ENCODE data around the gene CADM2. TPM values are rescaled to one million over a fixed set of nuclear protein-coding genes. Genes with fewer than 3 reads are reported as not detected.

CADM2 gene
- total RNA-seq, 1 experiment from 2014 or later, result 10.9 TPM

- H3K9me3 ChIP-seq (ENCODE audit: control insufficient read depth, low read depth, low read length), result no peaks in the 10 kb centered on the region
- WGBS (ENCODE audit: extremely low coverage, insufficient read length, low lambda C conversion rate), result no CpG with 5 or more reads among the region's 2 CpGs
- no peak overlapping the region for H3K23ac ChIP-seq (ENCODE audit: insufficient read length, low read depth, low read length)
- no peaks in the 10 kb centered on the region for H3K4me1 Mint-ChIP-seq
- no peak overlapping the region for H4K8ac ChIP-seq (replicated peaks; ENCODE audit: insufficient read length, low read depth, low read length)
- no peak overlapping the region for H3T11ph ChIP-seq (ENCODE audit: low read length)
- H3K27ac Mint-ChIP-seq, result no peak overlapping the region
- H2BK20ac ChIP-seq (ENCODE audit: low read depth, low read length, poor library complexity, severe bottlenecking), result no peak overlapping the region
- H2BK12ac ChIP-seq (ENCODE audit: insufficient read length, low read depth, low read length), result no peak overlapping the region
- H3K27me3 ChIP-seq (ENCODE audit: insufficient read depth, low read length), result no peaks in the 10 kb centered on the region
- no peak overlapping the region for H3K56ac ChIP-seq (ENCODE audit: insufficient read length, low read depth, low read length)
- H3K14ac ChIP-seq (ENCODE audit: insufficient read depth, low read length), result no peak overlapping the region
- no peak overlapping the region for H2AK5ac ChIP-seq (ENCODE audit: insufficient read length, low read length)
- no peak overlapping the region for H2BK120ac ChIP-seq (ENCODE audit: low read depth, low read length, poor library complexity, severe bottlenecking)
- H3K9me3 Mint-ChIP-seq, result no peaks in the 10 kb centered on the region; a peak in 1 of 5 replicates
- no peak for DNase-seq
- H3K36me3 Mint-ChIP-seq (ENCODE audit: insufficient read depth in 1 of 3, low read depth in 3 of 3), result peaks cover 0 to 5% (median 5%) of the 10 kb centered on the region in 3 experiments; a peak in 3 of 7 replicates
- H2AFZ ChIP-seq (ENCODE audit: low read length), result no peak overlapping the region
- no peak overlapping the region for H4K91ac ChIP-seq (ENCODE audit: insufficient read length, low read depth, low read length)
- no peaks in the 10 kb centered on the region for H4K20me1 ChIP-seq (ENCODE audit: control insufficient read depth, insufficient read depth, insufficient read length)
- H3K79me1 ChIP-seq (ENCODE audit: insufficient read depth, low read depth, low read length, poor library complexity, severe bottlenecking), result no peaks in the 10 kb centered on the region
- no peak overlapping the region for H4K5ac ChIP-seq (ENCODE audit: insufficient read length, low read depth, low read length)
- no peaks in the 10 kb centered on the region for H3K4me1 ChIP-seq (ENCODE audit: insufficient read depth, low read length)
- no peaks in the 10 kb centered on the region for H3K27me3 Mint-ChIP-seq (ENCODE audit: low read depth)
- TF ChIP-seq CTCF (conservative IDR thresholded peaks at IDR 0.05), result no peak
- H3K27ac ChIP-seq (ENCODE audit: insufficient read length, low read depth, low read length), result no peak overlapping the region
- no peak overlapping the region for H3K9ac ChIP-seq (ENCODE audit: extremely low read depth, insufficient read length, low read length)
- no peak overlapping the region for H2BK5ac ChIP-seq (ENCODE audit: insufficient read length, low read length)
- no peak overlapping the region for H3K18ac ChIP-seq (ENCODE audit: insufficient read length, low read depth, low read length)
- H3K4ac ChIP-seq (ENCODE audit: low read depth, low read length), result no peak overlapping the region
- H2BK15ac ChIP-seq (ENCODE audit: low read depth, low read length), result no peak overlapping the region
- H3K23me2 ChIP-seq (ENCODE audit: insufficient read length, low read depth, low read length, poor library complexity, severe bottlenecking), result no peaks in the 10 kb centered on the region
- no peak overlapping the region for H3K4me2 ChIP-seq (ENCODE audit: insufficient read depth, insufficient read length, low read length)
- no peak overlapping the region for H3K4me3 Mint-ChIP-seq
- no peaks in the 10 kb centered on the region for H3K79me2 ChIP-seq (ENCODE audit: insufficient read depth, low read length)
Measured at GRCh38 chr3:85210540-85210939, 251.8 kb downstream of the CADM2 start.

Data from H9 (cell line).